Measurements from ENCODE around the gene SDR42E2. TPM values are rescaled to one million over a fixed set of nuclear protein-coding genes. Genes with fewer than 3 reads are reported as not detected.
A peak's percentile ranks its signal among the peaks of the same experiment; 100 is the strongest.

Gene SDR42E2
- total RNA-seq, 1 donor from 2014 or later, result not detected

- Histone ChIP-seq H3K27me3 (no peaks in the 10 kb centered on the region), H3K9me3 (no peaks in the 10 kb centered on the region), H3K36me3 (no peaks in the 10 kb centered on the region), H3K4me1 (peaks cover 45% of the 10 kb centered on the region), H3K4me3 (peak overlapping the region; percentile 46 to 70), H3K27ac (peak overlapping the region; percentile 97)
- intact Hi-C loops (cut with DNase I), result no loop called here
- peak; percentile 100 for DNase-seq (ENCODE audit: extremely low spot score in 2 of 2)
- TF ChIP-seq POLR2AphosphoS5 (IDR thresholded peaks at IDR 0.05; ENCODE audit: insufficient read depth in 1 of 2, low read depth in 1 of 2) (peak; percentile 81 to 97), POLR2A (IDR thresholded peaks at IDR 0.05) (peak in 1 of 2 donors; percentile 97), CTCF (IDR thresholded peaks at IDR 0.05) (no peak)
Observed at GRCh38 chr16:22190776-22191531, 28.6 kb downstream of the SDR42E2 start.

GRCh38 chr16:22191532-22192260 lies 29.4 kb downstream of the SDR42E2 start:
- DNase-seq (ENCODE audit: extremely low spot score in 2 of 2), result no peak
- Histone ChIP-seq H3K27ac (peak overlapping the region; percentile 97), H3K27me3 (no peaks in the 10 kb centered on the region), H3K4me3 (peak overlapping the region; percentile 44 to 46), H3K4me1 (peaks cover 45% of the 10 kb centered on the region), H3K9me3 (no peaks in the 10 kb centered on the region), H3K36me3 (no peaks in the 10 kb centered on the region)
- TF ChIP-seq POLR2AphosphoS5 (IDR thresholded peaks at IDR 0.05; ENCODE audit: insufficient read depth in 1 of 2, low read depth in 1 of 2) (peak in 1 of 2 donors; percentile 37), POLR2A (IDR thresholded peaks at IDR 0.05) (no peak)
- intact Hi-C loops (cut with DNase I), result no loop called here

- Histone ChIP-seq H3K27ac (peak overlapping the region; percentile 97), H3K27me3 (no peaks in the 10 kb centered on the region), H3K36me3 (no peaks in the 10 kb centered on the region), H3K4me3 (peak overlapping the region; percentile 44 to 46), H3K4me1 (peaks cover 45% of the 10 kb centered on the region), H3K9me3 (no peaks in the 10 kb centered on the region)
- peak in 1 of 2 donors; percentile 97 for DNase-seq (ENCODE audit: extremely low spot score in 2 of 2)
- intact Hi-C loops (cut with DNase I), result no loop called here
- TF ChIP-seq POLR2AphosphoS5 (IDR thresholded peaks at IDR 0.05; ENCODE audit: insufficient read depth in 1 of 2, low read depth in 1 of 2), result peak; percentile 41 to 89
- no peak for TF ChIP-seq CTCF (IDR thresholded peaks at IDR 0.05)
- peak in 1 of 2 donors; percentile 30 for TF ChIP-seq POLR2A (IDR thresholded peaks at IDR 0.05)
Observed at GRCh38 chr16:22192261-22193062, 30.2 kb downstream of the SDR42E2 start.

GRCh38 chr16:22193063-22193411 lies 30.7 kb downstream of the SDR42E2 start:
- H3K9me3 ChIP-seq, result no peaks in the 10 kb centered on the region
- H3K27me3 ChIP-seq, result no peaks in the 10 kb centered on the region
- intact Hi-C loops (cut with DNase I), result no loop called here
- H3K27ac ChIP-seq, result peak overlapping the region; percentile 97
- H3K4me3 ChIP-seq, result peak overlapping the region; percentile 44 to 46
- no peak for DNase-seq (ENCODE audit: extremely low spot score in 2 of 2)
- H3K4me1 ChIP-seq, result peaks cover 45% of the 10 kb centered on the region
- H3K36me3 ChIP-seq, result no peaks in the 10 kb centered on the region
- no peak for TF ChIP-seq POLR2AphosphoS5 (IDR thresholded peaks at IDR 0.05; ENCODE audit: insufficient read depth in 1 of 2, low read depth in 1 of 2)
- TF ChIP-seq POLR2A (IDR thresholded peaks at IDR 0.05), result no peak

GRCh38 chr16:22194707-22195444 lies 32.6 kb downstream of the SDR42E2 start:
- DNase-seq (ENCODE audit: extremely low spot score in 2 of 2), result no peak
- Histone ChIP-seq H3K4me1 (peaks cover 44% of the 10 kb centered on the region), H3K9me3 (no peaks in the 10 kb centered on the region), H3K4me3 (no peak overlapping the region), H3K27me3 (no peaks in the 10 kb centered on the region), H3K36me3 (no peaks in the 10 kb centered on the region), H3K27ac (peak overlapping the region; percentile 90)
- intact Hi-C loops (cut with DNase I), result no loop called here
- TF ChIP-seq POLR2A (IDR thresholded peaks at IDR 0.05), result no peak
- TF ChIP-seq POLR2AphosphoS5 (IDR thresholded peaks at IDR 0.05; ENCODE audit: insufficient read depth in 1 of 2, low read depth in 1 of 2), result no peak
- TF ChIP-seq CTCF (IDR thresholded peaks at IDR 0.05), result no peak

Measured in vagina (tissue), 2 donors.